ENCODE measurements around the gene PROKR1. TPM values are rescaled to one million over a fixed set of nuclear protein-coding genes. Genes with fewer than 3 reads are reported as not detected.

The PROKR1 gene
- total RNA-seq, 1 donor from 2014 or later: 0.41 TPM

DNA sequence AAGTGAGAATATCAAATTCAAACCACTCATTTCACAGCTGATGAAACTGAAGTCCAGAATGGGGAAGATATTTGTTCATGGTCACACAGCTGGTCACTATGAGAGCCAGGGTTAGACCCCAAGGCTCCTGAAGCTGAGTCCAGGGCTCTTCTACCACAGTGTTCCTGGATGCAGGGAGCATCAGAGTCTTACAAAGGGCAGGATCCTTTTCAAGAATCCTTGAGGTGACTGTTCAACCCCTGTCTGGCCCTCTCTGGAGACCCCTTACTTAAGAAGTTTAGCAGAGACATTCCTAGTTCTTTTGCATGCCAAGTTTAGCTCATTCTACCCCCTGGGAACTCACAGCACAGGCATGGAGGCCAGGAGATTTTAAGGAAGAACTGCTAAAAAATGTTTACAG lies 15.7 kb downstream of the PROKR1 start:
- Mint-ChIP-seq H3K27ac (no peak overlapping the region), H3K4me3 (no peak overlapping the region), H3K36me3 (no peaks in the 10 kb centered on the region), H3K4me1 (ENCODE audit: unreplicated experiment) (peaks cover under 1% of the 10 kb centered on the region), H3K27me3 (peaks cover 39% of the 10 kb centered on the region), H3K9me3 (no peaks in the 10 kb centered on the region)
- DNase-seq (ENCODE audit: extremely low spot score, unreplicated experiment): no peak
- TF ChIP-seq, protein P1, sequence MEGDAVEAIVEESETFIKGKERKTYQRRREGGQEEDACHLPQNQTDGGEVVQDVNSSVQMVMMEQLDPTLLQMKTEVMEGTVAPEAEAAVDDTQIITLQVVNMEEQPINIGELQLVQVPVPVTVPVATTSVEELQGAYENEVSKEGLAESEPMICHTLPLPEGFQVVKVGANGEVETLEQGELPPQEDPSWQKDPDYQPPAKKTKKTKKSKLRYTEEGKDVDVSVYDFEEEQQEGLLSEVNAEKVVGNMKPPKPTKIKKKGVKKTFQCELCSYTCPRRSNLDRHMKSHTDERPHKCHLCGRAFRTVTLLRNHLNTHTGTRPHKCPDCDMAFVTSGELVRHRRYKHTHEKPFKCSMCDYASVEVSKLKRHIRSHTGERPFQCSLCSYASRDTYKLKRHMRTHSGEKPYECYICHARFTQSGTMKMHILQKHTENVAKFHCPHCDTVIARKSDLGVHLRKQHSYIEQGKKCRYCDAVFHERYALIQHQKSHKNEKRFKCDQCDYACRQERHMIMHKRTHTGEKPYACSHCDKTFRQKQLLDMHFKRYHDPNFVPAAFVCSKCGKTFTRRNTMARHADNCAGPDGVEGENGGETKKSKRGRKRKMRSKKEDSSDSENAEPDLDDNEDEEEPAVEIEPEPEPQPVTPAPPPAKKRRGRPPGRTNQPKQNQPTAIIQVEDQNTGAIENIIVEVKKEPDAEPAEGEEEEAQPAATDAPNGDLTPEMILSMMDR (conservative IDR thresholded peaks at IDR 0.05): no peak

DNA sequence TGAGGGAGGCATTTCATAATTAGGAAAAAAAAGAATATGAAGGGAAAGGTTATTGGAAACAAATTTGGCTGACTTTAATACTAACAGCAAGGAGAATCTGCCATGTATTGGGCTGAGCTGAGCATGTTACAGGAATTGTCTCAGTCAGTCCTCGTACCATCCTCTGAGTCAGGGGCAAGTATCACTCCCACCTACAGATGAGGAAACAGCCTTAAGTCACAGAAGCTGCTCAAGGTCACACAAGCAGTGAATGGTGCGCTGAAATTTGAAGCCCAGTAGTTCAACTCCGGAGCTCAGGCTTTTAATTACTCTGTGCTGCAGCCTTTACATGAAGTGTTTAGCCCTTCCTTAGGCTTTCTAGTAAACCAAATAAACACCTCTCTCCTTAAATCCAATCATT lies 17.3 kb downstream of the PROKR1 start:
- Mint-ChIP-seq H3K4me1 (ENCODE audit: unreplicated experiment) (no peaks in the 10 kb centered on the region), H3K27ac (no peak overlapping the region), H3K36me3 (no peaks in the 10 kb centered on the region), H3K9me3 (no peaks in the 10 kb centered on the region), H3K27me3 (peaks cover 38% of the 10 kb centered on the region), H3K4me3 (no peak overlapping the region)
- TF ChIP-seq, protein P1 (conservative IDR thresholded peaks at IDR 0.05): no peak
- no peak for DNase-seq (ENCODE audit: extremely low spot score, unreplicated experiment)

DNA sequence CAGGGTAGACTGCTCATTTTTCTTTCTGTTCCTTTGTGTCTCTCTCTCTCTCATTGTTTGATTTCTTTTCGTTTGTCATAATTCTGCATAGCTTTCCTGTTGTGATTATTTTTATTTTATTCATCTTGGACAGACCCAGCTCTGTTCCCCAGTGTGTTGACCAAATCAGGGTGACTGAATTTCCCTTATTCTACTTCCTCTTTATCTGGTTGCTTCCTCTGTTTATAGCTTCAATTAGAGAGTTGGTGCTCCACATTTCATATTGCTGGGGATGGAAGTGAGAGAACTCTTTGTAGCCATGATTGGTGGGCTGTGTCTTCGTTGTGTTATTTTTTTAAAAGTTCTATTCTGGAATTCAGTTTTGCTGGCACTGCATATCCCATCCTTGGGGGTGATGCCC lies 19.1 kb downstream of the PROKR1 start:
- Mint-ChIP-seq H3K27me3 (peaks cover 27% of the 10 kb centered on the region), H3K4me1 (ENCODE audit: unreplicated experiment) (no peaks in the 10 kb centered on the region), H3K4me3 (no peak overlapping the region), H3K36me3 (no peaks in the 10 kb centered on the region), H3K9me3 (peaks cover 5% of the 10 kb centered on the region), H3K27ac (no peak overlapping the region)
- DNase-seq (ENCODE audit: extremely low spot score, unreplicated experiment): no peak
- TF ChIP-seq, protein P1 (conservative IDR thresholded peaks at IDR 0.05): no peak

DNA sequence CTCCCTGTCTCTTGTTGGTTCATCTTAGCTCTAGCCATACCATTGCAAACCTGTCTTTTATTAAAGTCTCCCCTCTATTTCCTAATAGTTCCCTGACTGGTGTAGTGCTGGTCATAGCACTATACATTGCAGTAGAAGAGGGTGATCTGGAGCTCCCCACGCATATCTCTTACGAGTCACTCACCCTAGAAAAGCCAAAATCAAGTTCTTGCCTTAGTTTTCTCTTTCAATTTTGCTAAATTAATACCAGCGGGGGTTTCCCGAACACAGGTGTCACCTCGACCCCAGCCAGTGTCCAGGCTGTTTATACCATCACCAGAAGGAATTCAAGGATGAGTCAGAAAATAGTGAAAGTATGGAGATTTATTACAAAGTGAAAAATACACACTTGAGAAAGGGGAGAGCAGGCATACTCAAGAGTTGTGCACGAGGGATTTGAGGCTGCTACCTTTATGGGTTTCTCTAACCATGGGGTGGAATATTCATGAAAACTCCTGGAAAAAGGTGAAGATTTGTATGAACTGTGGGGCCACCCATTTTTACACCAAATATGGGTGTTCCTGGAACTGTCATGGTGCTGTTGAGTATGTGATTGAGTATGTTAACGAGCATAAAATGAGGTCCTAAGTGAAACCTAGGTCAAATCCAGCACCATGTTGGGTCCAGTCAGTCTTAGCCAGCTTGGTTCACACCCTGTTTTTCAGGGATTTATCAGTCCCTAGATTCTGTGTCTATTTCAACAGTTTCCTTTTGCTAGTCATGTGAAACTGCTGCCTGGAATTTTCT lies 20.2 kb downstream of the PROKR1 start:
- H3K4me3 Mint-ChIP-seq: no peak overlapping the region
- H3K27ac Mint-ChIP-seq: no peak overlapping the region
- H3K4me1 Mint-ChIP-seq (ENCODE audit: unreplicated experiment): no peaks in the 10 kb centered on the region

DNA sequence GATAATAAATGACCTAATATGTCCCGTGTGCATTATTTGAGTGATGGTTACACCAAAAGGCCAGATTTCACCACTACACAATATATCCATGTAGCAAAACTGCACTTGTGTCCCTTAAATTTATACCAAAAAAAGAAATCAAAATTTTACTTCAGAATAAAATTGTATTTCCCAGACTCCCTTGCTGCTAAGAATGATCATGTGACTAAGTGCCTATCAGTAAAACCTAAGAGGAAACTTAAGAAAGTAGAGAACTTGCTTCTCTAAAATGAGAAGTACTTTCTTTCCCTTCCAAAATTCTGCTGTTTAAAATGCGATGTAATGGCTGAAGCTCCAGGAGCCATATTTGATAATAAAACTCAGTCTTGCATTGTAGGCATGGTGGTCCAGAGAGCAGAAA lies 24.0 kb downstream of the PROKR1 start:
- no peaks in the 10 kb centered on the region for H3K36me3 Mint-ChIP-seq
- no peak for DNase-seq (ENCODE audit: extremely low spot score, unreplicated experiment)
- TF ChIP-seq, protein P1 (conservative IDR thresholded peaks at IDR 0.05): no peak
- H3K4me1 Mint-ChIP-seq (ENCODE audit: unreplicated experiment): no peaks in the 10 kb centered on the region
- H3K4me3 Mint-ChIP-seq: no peak overlapping the region
- H3K27ac Mint-ChIP-seq: no peak overlapping the region
- peaks cover 18% of the 10 kb centered on the region for H3K27me3 Mint-ChIP-seq
- H3K9me3 Mint-ChIP-seq: peaks cover 5% of the 10 kb centered on the region

More for the DNA sequence above, 20.2 kb downstream of the PROKR1 start:
- Mint-ChIP-seq H3K9me3 (peaks cover 5% of the 10 kb centered on the region), H3K36me3 (no peaks in the 10 kb centered on the region), H3K27me3 (peaks cover 19% of the 10 kb centered on the region)
- DNase-seq (ENCODE audit: extremely low spot score, unreplicated experiment): no peak
- TF ChIP-seq, protein P1 (conservative IDR thresholded peaks at IDR 0.05): no peak

Data from type B pancreatic cell (in vitro differentiated cells).